Neural cell (in vitro differentiated cells): ENCODE results near the gene IGF2BP2. TPM values are rescaled to one million over a fixed set of nuclear protein-coding genes. Genes with fewer than 3 reads are reported as not detected.

Source experiments
- H2AFZ ChIP-seq: fragments of 200-600, 300-800 bp; sonication (generic), shearing (Covaris generic); 2 replicates; pipeline ENCODE4 v1.6.0; 2014; ENCODE audit warnings: low read depth, mild to moderate bottlenecking, antibody characterized with exemption, low read length, moderate library complexity
- H3F3A ChIP-seq: fragments of 200-600 bp; shearing (Covaris generic); 2 replicates; pipeline ENCODE4 v1.6.1; 2016; ENCODE audit warnings: mild to moderate bottlenecking, moderate library complexity, mixed read lengths, antibody characterized with exemption, low read length; ENCODE audit not compliant: insufficient read depth, poor library complexity, severe bottlenecking
- H3K27ac ChIP-seq: fragments of 200-600, 300-800 bp; sonication (generic), shearing (Covaris generic); 2 replicates; pipeline ENCODE4 v1.5.1; 2014; ENCODE audit warnings: mild to moderate bottlenecking, low read length, moderate library complexity
- H3K27me3 ChIP-seq: fragments of 300-800, 200-600 bp; sonication (generic), shearing (Covaris generic); 2 replicates; pipeline ENCODE4 v1.6.0; 2014; ENCODE audit warnings: mild to moderate bottlenecking, low read depth, low read length, moderate library complexity; ENCODE audit not compliant: insufficient read depth
- H3K36me3 ChIP-seq: fragments of 300-800, 200-600 bp; sonication (generic), shearing (Covaris generic); 2 replicates; pipeline ENCODE4 v1.5.1; 2014; ENCODE audit warnings: mild to moderate bottlenecking, antibody characterized with exemption, low read length, moderate library complexity; ENCODE audit not compliant: insufficient read depth
- H3K4me2 ChIP-seq: fragments of 300-800, 200-600 bp; sonication (generic), shearing (Covaris generic); 2 replicates; pipeline ENCODE4 v1.6.0; 2014; ENCODE audit warnings: mild to moderate bottlenecking, low read length
- H3K4me3 ChIP-seq: fragments of 300-800, 200-600 bp; sonication (generic), shearing (Covaris generic); 2 replicates; pipeline ENCODE4 v1.5.1; 2014; ENCODE audit warnings: mild to moderate bottlenecking, low read length, moderate library complexity
- H3K79me2 ChIP-seq: fragments of 200-600 bp; shearing (Covaris generic); replicated peaks from 2 replicates; pipeline ENCODE4 v1.6.0; 2014; ENCODE audit warnings: mild to moderate bottlenecking, low read length, moderate library complexity; ENCODE audit not compliant: insufficient read depth
- H3K9ac ChIP-seq: fragments of 300-800, 200-600 bp; sonication (generic), shearing (Covaris generic); 2 replicates; pipeline ENCODE4 v1.6.1; 2016; ENCODE audit warnings: mild to moderate bottlenecking, low read length, mixed read lengths
- H3K9me2 ChIP-seq: fragments of 200-600 bp; shearing (Covaris generic); 2 replicates; pipeline ENCODE4 v1.6.1; 2016; ENCODE audit warnings: mild to moderate bottlenecking, low read length, mixed read lengths; ENCODE audit not compliant: insufficient read depth
- H3K9me3 ChIP-seq: fragments of 200-600, 300-800 bp; sonication (generic), shearing (Covaris generic); 2 replicates; pipeline ENCODE4 v1.6.1; 2016; ENCODE audit warnings: mild to moderate bottlenecking, mixed run types, low read length, moderate library complexity, mixed read lengths
- H4K20me1 ChIP-seq: fragments of 200-600 bp; shearing (Covaris generic); 2 replicates; pipeline ENCODE4 v1.6.1; 2016; ENCODE audit warnings: mild to moderate bottlenecking, mixed run types; ENCODE audit not compliant: insufficient read depth
- CTCF ChIP-seq: fragments of 450-650 bp; IDR thresholded peaks from 2 replicates; pipeline ENCODE4 v1.5.1; 2014; ENCODE audit warnings: antibody characterized with exemption, mild to moderate bottlenecking, moderate library complexity; ENCODE audit not compliant: poor library complexity, severe bottlenecking
- EP300 ChIP-seq: fragments of 450-650 bp; conservative IDR thresholded peaks from 2 replicates; pipeline ENCODE4 v1.6.1; 2014; ENCODE audit warnings: antibody characterized with exemption, mild to moderate bottlenecking, moderate library complexity; ENCODE audit not compliant: poor library complexity, severe bottlenecking
- EZH2 ChIP-seq: fragments of 200-600, 300-800 bp; shearing (Covaris generic), sonication (generic); IDR thresholded peaks from 2 replicates; pipeline ENCODE4 v1.6.1; 2014; ENCODE audit warnings: antibody characterized with exemption, low read length, borderline replicate concordance, mild to moderate bottlenecking; ENCODE audit not compliant: insufficient read depth, poor library complexity, severe bottlenecking
- MXI1 ChIP-seq: fragments of 450-650 bp; conservative IDR thresholded peaks from 2 replicates; pipeline ENCODE4 v1.6.1; 2014; ENCODE audit warnings: antibody characterized with exemption, mild to moderate bottlenecking; ENCODE audit not compliant: poor library complexity, severe bottlenecking
- POLR2AphosphoS5 ChIP-seq: IDR thresholded peaks from 2 replicates; pipeline ENCODE4 v1.6.1; 2012
- RAD21 ChIP-seq: fragments of 450-650 bp; conservative IDR thresholded peaks from 2 replicates; pipeline ENCODE4 v1.6.1; 2014; ENCODE audit warnings: antibody characterized with exemption, mild to moderate bottlenecking, moderate library complexity
- SMC3 ChIP-seq: fragments of 450-650 bp; conservative IDR thresholded peaks from 2 replicates; pipeline ENCODE4 v1.6.1; 2014; ENCODE audit warnings: antibody characterized with exemption, mild to moderate bottlenecking, moderate library complexity; ENCODE audit not compliant: poor library complexity
- TAF1 ChIP-seq: IDR thresholded peaks from 2 replicates; pipeline ENCODE4 v1.6.1; 2012; ENCODE audit warnings: low read depth
- polyA plus RNA-seq: library from polyadenylated mRNA; depleted of rRNA; stranded (reverse); fragments of >200 nt; gene quantifications from 2 replicates; pipeline ENCODE4 v1.2.3, GENCODE V29; 2014
- TF ChIP-seq, protein P1 (sequence below): IDR thresholded peaks from 2 replicates; pipeline ENCODE4 v1.6.1; 2012; ENCODE audit warnings: borderline replicate concordance

IGF2BP2 gene
- polyA plus RNA-seq, 1 donor from 2014 or later = 46.6 TPM

DNA sequence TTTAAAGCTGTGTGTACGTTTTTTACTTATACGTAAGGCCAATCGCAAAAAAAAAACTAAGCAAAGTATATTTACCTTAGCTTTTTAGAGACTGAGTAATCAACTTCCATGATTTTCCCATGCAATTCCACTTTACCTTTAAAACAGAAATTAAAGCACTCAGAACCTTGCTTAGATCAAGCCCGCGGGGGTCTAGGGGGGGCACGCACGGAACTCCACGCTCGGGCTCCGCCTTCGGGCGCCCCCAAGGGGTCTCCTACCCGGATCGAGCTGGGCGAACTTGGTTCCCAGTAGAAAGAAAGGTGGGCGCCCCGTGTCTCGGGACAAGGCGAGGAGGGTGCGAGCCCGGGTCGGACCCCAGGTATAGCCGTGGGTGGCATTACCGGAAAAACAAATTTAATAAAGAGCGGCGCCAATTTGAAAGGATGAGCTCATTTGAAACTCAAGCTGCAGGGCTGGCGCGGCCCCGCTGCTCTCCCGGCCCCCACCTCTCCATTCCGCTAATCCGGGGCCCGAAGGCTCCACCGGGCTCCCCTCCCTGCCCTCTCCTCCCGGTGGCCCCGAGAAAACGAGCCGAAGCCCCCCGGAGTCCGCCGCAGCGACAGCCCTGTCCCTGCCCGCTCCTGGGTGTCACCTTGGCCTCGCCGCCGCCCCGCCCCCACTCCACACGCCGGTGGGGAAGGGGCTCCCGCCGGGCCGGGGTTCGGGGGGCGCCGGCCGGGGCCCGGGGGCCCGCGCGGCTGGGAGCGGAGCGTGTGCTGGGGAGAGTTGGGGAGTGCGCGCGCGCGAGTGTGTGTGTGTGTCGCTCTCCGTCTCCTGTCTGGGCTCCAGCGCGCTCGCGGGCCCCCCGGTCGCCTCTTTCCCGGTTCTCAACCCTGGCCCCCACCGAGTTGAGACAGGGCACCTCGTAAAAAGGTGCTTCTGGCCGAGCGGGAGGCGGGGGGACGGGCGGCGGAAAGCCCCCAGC is 1.5 kb downstream of the IGF2BP2 start:
- TF ChIP-seq CTCF (peak; percentile 44), MXI1 (peak; percentile 41), TAF1 (peak; percentile 13), POLR2AphosphoS5 (peak; percentile 61), SMC3 (no peak)
- TF ChIP-seq, protein P1, sequence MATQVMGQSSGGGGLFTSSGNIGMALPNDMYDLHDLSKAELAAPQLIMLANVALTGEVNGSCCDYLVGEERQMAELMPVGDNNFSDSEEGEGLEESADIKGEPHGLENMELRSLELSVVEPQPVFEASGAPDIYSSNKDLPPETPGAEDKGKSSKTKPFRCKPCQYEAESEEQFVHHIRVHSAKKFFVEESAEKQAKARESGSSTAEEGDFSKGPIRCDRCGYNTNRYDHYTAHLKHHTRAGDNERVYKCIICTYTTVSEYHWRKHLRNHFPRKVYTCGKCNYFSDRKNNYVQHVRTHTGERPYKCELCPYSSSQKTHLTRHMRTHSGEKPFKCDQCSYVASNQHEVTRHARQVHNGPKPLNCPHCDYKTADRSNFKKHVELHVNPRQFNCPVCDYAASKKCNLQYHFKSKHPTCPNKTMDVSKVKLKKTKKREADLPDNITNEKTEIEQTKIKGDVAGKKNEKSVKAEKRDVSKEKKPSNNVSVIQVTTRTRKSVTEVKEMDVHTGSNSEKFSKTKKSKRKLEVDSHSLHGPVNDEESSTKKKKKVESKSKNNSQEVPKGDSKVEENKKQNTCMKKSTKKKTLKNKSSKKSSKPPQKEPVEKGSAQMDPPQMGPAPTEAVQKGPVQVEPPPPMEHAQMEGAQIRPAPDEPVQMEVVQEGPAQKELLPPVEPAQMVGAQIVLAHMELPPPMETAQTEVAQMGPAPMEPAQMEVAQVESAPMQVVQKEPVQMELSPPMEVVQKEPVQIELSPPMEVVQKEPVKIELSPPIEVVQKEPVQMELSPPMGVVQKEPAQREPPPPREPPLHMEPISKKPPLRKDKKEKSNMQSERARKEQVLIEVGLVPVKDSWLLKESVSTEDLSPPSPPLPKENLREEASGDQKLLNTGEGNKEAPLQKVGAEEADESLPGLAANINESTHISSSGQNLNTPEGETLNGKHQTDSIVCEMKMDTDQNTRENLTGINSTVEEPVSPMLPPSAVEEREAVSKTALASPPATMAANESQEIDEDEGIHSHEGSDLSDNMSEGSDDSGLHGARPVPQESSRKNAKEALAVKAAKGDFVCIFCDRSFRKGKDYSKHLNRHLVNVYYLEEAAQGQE = peak; percentile 45
- Histone ChIP-seq H3K9me3 (no peaks in the 10 kb centered on the region), H3K79me2 (peaks cover 79% of the 10 kb centered on the region), H2AFZ (no peak overlapping the region), H3K4me3 (peak overlapping the region; percentile 87), H3K27ac (peak overlapping the region; percentile 92), H3K9ac (peak overlapping the region; percentile 97), H3F3A (peaks cover 3% of the 10 kb centered on the region), H3K27me3 (no peaks in the 10 kb centered on the region), H3K9me2 (no peaks in the 10 kb centered on the region), H4K20me1 (peaks cover 31% of the 10 kb centered on the region), H3K36me3 (no peaks in the 10 kb centered on the region), H3K4me2 (peak overlapping the region; percentile 94)

DNA sequence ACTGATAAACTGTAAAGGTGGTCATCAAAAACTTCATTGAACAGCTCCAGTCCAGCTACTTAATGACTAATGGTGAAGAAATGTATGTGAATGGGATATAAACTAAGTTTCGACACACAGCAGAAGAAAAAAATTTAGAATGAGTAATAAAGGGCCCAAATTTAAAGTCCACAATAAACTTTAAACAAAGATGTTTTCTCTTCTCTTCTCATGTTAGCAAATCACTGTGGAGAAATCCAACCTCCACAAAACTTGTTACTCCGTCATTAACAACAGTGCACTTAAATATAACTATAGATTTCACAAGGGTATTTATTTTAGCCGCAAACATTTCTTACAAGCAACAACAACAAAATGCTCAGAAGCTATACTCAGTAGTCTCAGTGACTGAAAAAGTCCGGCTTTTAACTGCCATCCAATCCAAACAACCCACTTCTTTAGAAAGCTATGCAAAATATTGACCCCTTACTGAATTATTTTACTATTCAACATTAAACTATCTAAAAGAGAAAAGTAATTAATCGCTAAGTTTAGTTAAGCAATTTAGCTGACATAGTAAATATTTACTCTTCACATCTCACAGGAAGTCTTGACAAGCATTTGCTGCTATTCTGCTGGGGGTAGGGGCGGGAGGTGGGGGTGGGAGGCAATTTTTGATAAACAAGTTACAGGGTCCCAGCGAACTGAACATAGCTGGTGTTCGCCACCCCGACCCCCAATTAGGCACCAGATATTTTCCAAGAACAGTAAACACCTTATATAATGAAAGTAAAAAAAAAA is 2.4 kb downstream of the IGF2BP2 start:
- H3K9ac ChIP-seq = peak overlapping the region; percentile 97

More for the DNA sequence above, 2.4 kb downstream of the IGF2BP2 start:
- Histone ChIP-seq H3K27me3 (no peaks in the 10 kb centered on the region), H3K27ac (peak overlapping the region; percentile 92), H3K36me3 (no peaks in the 10 kb centered on the region), H3K9me3 (no peaks in the 10 kb centered on the region), H3K9me2 (no peaks in the 10 kb centered on the region), H3K4me2 (peak overlapping the region; percentile 94), H3K4me3 (peak overlapping the region; percentile 87), H3F3A (peaks cover 3% of the 10 kb centered on the region), H2AFZ (no peak overlapping the region), H4K20me1 (peaks cover 34% of the 10 kb centered on the region), H3K79me2 (peaks cover 81% of the 10 kb centered on the region)
- TF ChIP-seq TAF1 = no peak
- no peak for TF ChIP-seq EZH2
- TF ChIP-seq CTCF = no peak
- no peak for TF ChIP-seq RAD21
- no peak for TF ChIP-seq POLR2AphosphoS5
- TF ChIP-seq SMC3 = no peak
- TF ChIP-seq, protein P1 = no peak
- no peak for TF ChIP-seq MXI1
- TF ChIP-seq EP300 = no peak
